B cell (primary cell): ENCODE results near the gene ARID4B. TPM values are rescaled to one million over a fixed set of nuclear protein-coding genes. Genes with fewer than 3 reads are reported as not detected.

ENCODE experiments used
- ATAC-seq: fragments of 200-7000 bp; cut with Tn5 transposase; one replicate; pipeline ENCODE4 v1.10.0; 2021; ENCODE audit warnings: low read depth, mild to moderate bottlenecking, moderate number of reproducible peaks, moderate library complexity
- CTCF ChIA-PET: fragments of 350-600 bp; sonication (Branson Sonifier 250); formaldehyde crosslinking; loops from one replicate; lab custom pipeline; 2021; ENCODE audit warnings: antibody characterized with exemption, inconsistent platforms; lab: Charles Lee
- POLR2A ChIA-PET: fragments of 350-600 bp; sonication (Branson Sonifier 250); formaldehyde crosslinking; loops from one replicate; lab custom pipeline; 2021; ENCODE audit warnings: antibody characterized with exemption; lab: Charles Lee
- DNase-seq: peaks from one replicate; pipeline ENCODE4 v3.0.0; 2013
- H2AFZ ChIP-seq: 2 replicates; pipeline ENCODE4 v1.6.1; 2012; ENCODE audit warnings: mild to moderate bottlenecking, low read depth, low read length; ENCODE audit not compliant: insufficient read depth, poor library complexity, severe bottlenecking
- H3K27ac ChIP-seq, 2 donors: 1 replicate in 1 of 2; 2 replicates in 1 of 2; pipeline ENCODE4 v1.5.1; 2012 to 2013; ENCODE audit warnings: low read length in 2 of 2, mild to moderate bottlenecking in 2 of 2, moderate library complexity in 1 of 2
- H3K27me3 ChIP-seq, 4 experiments: fragments of 200-600 bp in 1 of 4; sonication (generic) in 1 of 4; replicated peaks in 1 of 4; 1 replicate in 2 of 4; 2 replicates in 2 of 4; pipeline versions ENCODE4 v1.6.1 to v1.7.0; 2013 to 2016; ENCODE audit warnings: low read length in 3 of 4, mild to moderate bottlenecking in 2 of 4, mixed read lengths in 1 of 4, moderate library complexity in 1 of 4; ENCODE audit not compliant: insufficient read depth in 4 of 4, control insufficient read depth in 3 of 4; ENCODE audit errors: control extremely low read depth in 1 of 4
- H3K36me3 ChIP-seq, 2 experiments: replicated peaks in 1 of 2; 1 replicate in 1 of 2; 2 replicates in 1 of 2; pipeline versions ENCODE4 v1.6.1 to v1.7.1; 2013; ENCODE audit warnings: low read length in 1 of 2; ENCODE audit not compliant: insufficient read depth in 2 of 2, control insufficient read depth in 1 of 2; ENCODE audit errors: control extremely low read depth in 1 of 2, extremely low read depth in 1 of 2
- H3K4me1 ChIP-seq, 2 donors: fragments of 200-600 bp in 1 of 2; sonication (generic) in 1 of 2; 1 replicate in 1 of 2; 2 replicates in 1 of 2; pipeline versions ENCODE4 v1.5.1 to v1.6.1; 2013 to 2017; ENCODE audit warnings: low read length in 2 of 2; ENCODE audit not compliant: control insufficient read depth in 2 of 2, insufficient read depth in 2 of 2
- H3K4me2 ChIP-seq: replicated peaks from 2 replicates; pipeline ENCODE3; 2012; ENCODE audit warnings: mild to moderate bottlenecking, low read depth, low read length; ENCODE audit not compliant: poor library complexity, severe bottlenecking
- H3K4me3 ChIP-seq, 5 experiments: fragments of 200-600 bp in 1 of 5; sonication (generic) in 1 of 5; 1 replicate in 3 of 5; 2 replicates in 2 of 5; pipeline versions ENCODE4 v1.5.1 to v1.7.0; 2011 to 2016; ENCODE audit warnings: low read length in 4 of 5, mild to moderate bottlenecking in 4 of 5, low read depth in 2 of 5, control low read depth in 1 of 5, moderate library complexity in 1 of 5; ENCODE audit not compliant: insufficient read depth in 1 of 5; ENCODE audit errors: control extremely low read depth in 1 of 5, extremely low read depth in 1 of 5
- H3K79me2 ChIP-seq: fragments of 200-600 bp; sonication (generic); one replicate; pipeline ENCODE4 v1.6.0; 2016; ENCODE audit warnings: low read length; ENCODE audit not compliant: control insufficient read depth, insufficient read depth
- H3K9ac ChIP-seq: fragments of 200-600 bp; sonication (generic); 2 replicates; pipeline ENCODE4 v1.6.1; 2017; ENCODE audit warnings: mild to moderate bottlenecking, low read length, moderate library complexity
- H3K9me3 ChIP-seq, 3 donors: one replicate each; pipeline versions ENCODE4 v1.6.1 to v1.7.1; 2013; ENCODE audit warnings: low read length in 2 of 3; ENCODE audit not compliant: control insufficient read depth in 2 of 3, insufficient read depth in 1 of 3; ENCODE audit errors: control extremely low read depth in 1 of 3
- H4K20me1 ChIP-seq: 2 replicates; pipeline ENCODE4 v1.6.0; 2012; ENCODE audit warnings: mild to moderate bottlenecking, low read length; ENCODE audit not compliant: insufficient read depth, control insufficient read depth, poor library complexity, severe bottlenecking
- H3K27ac Mint-ChIP-seq: one replicate; pipeline ENCODE4 v1.8.0; 2021; ENCODE audit warnings: mixed read lengths
- H3K27me3 Mint-ChIP-seq: one replicate; pipeline ENCODE4 v1.8.0; 2021; ENCODE audit warnings: mixed read lengths
- H3K4me1 Mint-ChIP-seq: one replicate; pipeline ENCODE4 v1.8.0; 2021; ENCODE audit warnings: mixed read lengths
- H3K4me3 Mint-ChIP-seq: one replicate; pipeline ENCODE4 v1.8.0; 2021; ENCODE audit warnings: mixed read lengths
- H3K9me3 Mint-ChIP-seq: one replicate; pipeline ENCODE4 v1.8.0; 2022; ENCODE audit warnings: mixed read lengths; ENCODE audit not compliant: insufficient read depth
- EZH2 ChIP-seq: IDR thresholded peaks from 2 replicates; pipeline ENCODE4 v1.6.1; 2012; ENCODE audit warnings: borderline replicate concordance, low read depth, mild to moderate bottlenecking, moderate library complexity, low read length; ENCODE audit not compliant: insufficient read depth, poor library complexity, severe bottlenecking
- WGBS: methylation state at CpG from one replicate; pipeline ENCODE4 v1.1.5; 2013; ENCODE audit warnings: missing lambda C conversion rate; ENCODE audit not compliant: insufficient coverage; 5-methylcytosine and 5-hydroxymethylcytosine counted together
- intact Hi-C: fragments of 100-400 bp; cut with micrococcal nuclease; formaldehyde crosslinking; loops from one replicate; pipeline ENCODE4 v1.10.0; 2022
- polyA plus RNA-seq: library from polyadenylated mRNA; depleted of rRNA; stranded (reverse); fragments of >200 nt; gene quantifications from 2 replicates; pipeline ENCODE4 v1.2.3, GENCODE V29; 2012
- total RNA-seq, 2 donors: library from RNA; stranded (reverse); fragments of 120-200 nt in 1 of 2; gene quantifications; 1 replicate in 1 of 2; 2 replicates in 1 of 2; pipeline versions ENCODE4 v1.2.3 to v1.2.4, GENCODE V29; 2013 to 2022
- TF ChIP-seq, protein P1 (sequence below): fragments of 200-600 bp; IDR thresholded peaks from one replicate; pipeline ENCODE4 v1.8.0; 2022; ENCODE audit warnings: antibody characterized with exemption, mild to moderate bottlenecking

Gene ARID4B
- total and polyA plus RNA-seq, 2 donors (not counting 1 experiment from before 2014, with no cell fraction given) = 13.2 to 110 TPM

- peak overlapping the region; percentile 37 for H3K27ac Mint-ChIP-seq
- WGBS = 15% methylated on average over 1 of the region's 4 CpGs
- intact Hi-C loops = no loop called here
- peak overlapping the region; percentile 38 for H3K4me3 Mint-ChIP-seq
- TF ChIP-seq, protein P1, sequence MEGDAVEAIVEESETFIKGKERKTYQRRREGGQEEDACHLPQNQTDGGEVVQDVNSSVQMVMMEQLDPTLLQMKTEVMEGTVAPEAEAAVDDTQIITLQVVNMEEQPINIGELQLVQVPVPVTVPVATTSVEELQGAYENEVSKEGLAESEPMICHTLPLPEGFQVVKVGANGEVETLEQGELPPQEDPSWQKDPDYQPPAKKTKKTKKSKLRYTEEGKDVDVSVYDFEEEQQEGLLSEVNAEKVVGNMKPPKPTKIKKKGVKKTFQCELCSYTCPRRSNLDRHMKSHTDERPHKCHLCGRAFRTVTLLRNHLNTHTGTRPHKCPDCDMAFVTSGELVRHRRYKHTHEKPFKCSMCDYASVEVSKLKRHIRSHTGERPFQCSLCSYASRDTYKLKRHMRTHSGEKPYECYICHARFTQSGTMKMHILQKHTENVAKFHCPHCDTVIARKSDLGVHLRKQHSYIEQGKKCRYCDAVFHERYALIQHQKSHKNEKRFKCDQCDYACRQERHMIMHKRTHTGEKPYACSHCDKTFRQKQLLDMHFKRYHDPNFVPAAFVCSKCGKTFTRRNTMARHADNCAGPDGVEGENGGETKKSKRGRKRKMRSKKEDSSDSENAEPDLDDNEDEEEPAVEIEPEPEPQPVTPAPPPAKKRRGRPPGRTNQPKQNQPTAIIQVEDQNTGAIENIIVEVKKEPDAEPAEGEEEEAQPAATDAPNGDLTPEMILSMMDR = no peak
- no peak for TF ChIP-seq EZH2
- H2AFZ ChIP-seq = peak overlapping the region; percentile 43
- H3K27ac ChIP-seq = peak overlapping the region in 1 of 2 donors; percentile 62
- H3K27me3 Mint-ChIP-seq = no peaks in the 10 kb centered on the region
- peaks cover 21% of the 10 kb centered on the region for H3K4me1 Mint-ChIP-seq
- H3K4me1 ChIP-seq = peaks cover 8 to 13% of the 10 kb centered on the region in 2 donors
- H4K20me1 ChIP-seq = peaks cover 32% of the 10 kb centered on the region
- DNase-seq (peak; percentile 36), ATAC-seq (peak; percentile 39)
- no peaks in the 10 kb centered on the region for H3K9me3 Mint-ChIP-seq
- H3K4me2 ChIP-seq = peak overlapping the region; percentile 45
- ChIA-PET POLR2A (no interaction called here), CTCF (interaction anchor here (0.7 to 1.4 kb wide), 2 partner anchors 78 to 80 kb away, joined by 3 to 6 read pairs; no protein-coding TSS in a partner anchor)
- peaks cover 6 to 18% of the 10 kb centered on the region in 2 experiments for H3K36me3 ChIP-seq
- H3K27me3 ChIP-seq = no peaks in the 10 kb centered on the region
- H3K79me2 ChIP-seq = peaks cover 82% of the 10 kb centered on the region
- no peaks in the 10 kb centered on the region for H3K9me3 ChIP-seq
- H3K4me3 ChIP-seq = no peak overlapping the region
- H3K9ac ChIP-seq = no peak overlapping the region
These were observed 8.9 kb upstream of the ARID4B start for GRCh38 chr1:235336903-235337302.

DNA sequence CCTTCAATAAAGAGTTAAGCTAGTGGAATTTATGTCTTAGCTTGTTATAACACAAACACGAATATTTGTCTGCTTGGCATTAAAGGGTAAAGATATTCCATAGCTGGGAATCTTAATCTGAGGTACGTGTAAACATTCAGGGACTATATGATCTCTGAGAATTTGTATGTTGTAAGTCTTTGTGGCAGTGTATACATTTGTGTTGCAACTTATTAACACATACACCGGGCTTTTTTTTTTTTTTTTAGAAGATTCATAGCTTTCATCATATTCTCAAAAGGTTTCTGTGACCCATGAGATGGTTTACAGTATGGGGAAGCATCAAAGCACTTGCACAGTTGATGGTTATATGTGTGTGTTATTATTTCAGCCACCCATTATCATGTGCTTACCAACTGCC lies 3.4 kb upstream of the ARID4B start:
- no peaks in the 10 kb centered on the region for H3K27me3 Mint-ChIP-seq
- H3K9me3 ChIP-seq = no peaks in the 10 kb centered on the region
- no CpG with 5 or more reads among the region's 3 CpGs for WGBS
- no peak overlapping the region for H2AFZ ChIP-seq
- H3K27ac Mint-ChIP-seq = no peak overlapping the region
- H3K4me2 ChIP-seq = peak overlapping the region; percentile 85
- peaks cover 21 to 35% of the 10 kb centered on the region in 2 donors for H3K4me1 ChIP-seq
- no peak for ATAC-seq
- H4K20me1 ChIP-seq = peaks cover 48% of the 10 kb centered on the region
- peak overlapping the region in 1 of 2 donors; percentile 40 for H3K27ac ChIP-seq
- H3K4me1 Mint-ChIP-seq = peaks cover 36% of the 10 kb centered on the region
- H3K9ac ChIP-seq = no peak overlapping the region
- H3K27me3 ChIP-seq = no peaks in the 10 kb centered on the region
- TF ChIP-seq EZH2 = no peak
- TF ChIP-seq, protein P1 = no peak
- peaks cover 5 to 8% of the 10 kb centered on the region in 2 experiments for H3K36me3 ChIP-seq
- H3K79me2 ChIP-seq = peaks cover 89% of the 10 kb centered on the region
- POLR2A ChIA-PET = no interaction called here
- peak overlapping the region; percentile 17 for H3K4me3 Mint-ChIP-seq
- intact Hi-C loops = no loop called here
- no peak overlapping the region for H3K4me3 ChIP-seq
- no peaks in the 10 kb centered on the region for H3K9me3 Mint-ChIP-seq
- CTCF ChIA-PET = interaction anchor here (0.6 to 1.6 kb wide), 3 partner anchors 80 to 94 kb away, joined by 3 to 4 read pairs (median 3); no protein-coding TSS in a partner anchor
- no peak for DNase-seq
